ENCODE results near the gene PSG7. TPM values are rescaled to one million over a fixed set of nuclear protein-coding genes. Genes with fewer than 3 reads are reported as not detected.
"Not testable (repeated sequence)": the region's sequence is repeated elsewhere in the genome, so short reads cannot be mapped to it uniquely, and the experiment has no call there.

Gene PSG7
- not detected in 2 replicates for total RNA-seq

DNA sequence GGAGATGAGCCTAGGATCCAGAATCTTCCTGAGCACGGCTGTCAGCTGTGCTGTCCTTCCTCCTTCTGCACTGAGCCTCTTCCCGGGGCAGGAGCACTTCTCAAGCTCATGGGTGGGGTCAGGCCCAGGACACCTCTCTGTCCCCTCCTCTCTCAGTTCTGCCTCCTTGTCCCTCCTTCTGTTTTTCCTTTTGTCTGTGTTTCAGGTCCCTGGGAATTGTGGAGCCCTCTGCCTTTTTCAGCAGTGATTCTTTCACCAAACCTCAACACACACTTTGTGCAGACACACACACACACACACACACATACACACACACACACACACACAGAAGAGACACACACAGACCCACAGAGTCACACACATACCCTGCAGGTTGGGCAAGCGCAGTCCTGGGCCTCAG lies at the start of gene PSG7:
Gene PSG7 (minus strand): TSS at position 101 of the 400 bp plus-strand sequence. CDS start 131 bp downstream, outside the sequence.
- DNase-seq; H3K4me1 Mint-ChIP-seq; intact Hi-C loops (cut with micrococcal nuclease); H3K4me3 Mint-ChIP-seq; H3K36me3 Mint-ChIP-seq (ENCODE audit: low read depth); H3K9me3 Mint-ChIP-seq; H3K27ac Mint-ChIP-seq; H3K27me3 Mint-ChIP-seq: not testable (repeated sequence)

DNA sequence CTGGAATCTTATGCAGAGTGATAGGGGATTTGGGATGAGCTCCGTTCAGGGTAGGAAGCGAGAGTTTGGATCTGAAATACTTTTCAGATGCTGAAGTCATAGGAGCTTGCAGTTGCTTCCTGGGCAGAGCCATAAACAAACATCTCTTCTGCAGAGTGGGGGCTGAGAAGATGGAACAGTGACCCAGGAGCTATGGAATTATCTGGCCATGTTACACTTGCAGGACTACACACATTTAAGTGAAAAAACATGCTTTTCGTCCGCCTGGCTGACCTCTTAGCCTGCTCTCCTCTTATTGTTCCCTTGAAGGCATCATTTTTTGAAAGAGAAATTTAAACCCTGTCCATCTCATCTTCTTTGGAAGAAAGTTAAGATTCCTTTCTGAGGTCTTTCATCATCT lies 48.6 kb upstream of the PSG7 start:
- Mint-ChIP-seq H3K4me1 (no peaks in the 10 kb centered on the region), H3K4me3 (no peak overlapping the region), H3K9me3 (peaks cover 6% of the 10 kb centered on the region), H3K27me3 (no peaks in the 10 kb centered on the region), H3K36me3 (ENCODE audit: low read depth) (no peaks in the 10 kb centered on the region), H3K27ac (no peak overlapping the region)
- intact Hi-C loops (cut with micrococcal nuclease): no loop called here
- DNase-seq: no peak

DNA sequence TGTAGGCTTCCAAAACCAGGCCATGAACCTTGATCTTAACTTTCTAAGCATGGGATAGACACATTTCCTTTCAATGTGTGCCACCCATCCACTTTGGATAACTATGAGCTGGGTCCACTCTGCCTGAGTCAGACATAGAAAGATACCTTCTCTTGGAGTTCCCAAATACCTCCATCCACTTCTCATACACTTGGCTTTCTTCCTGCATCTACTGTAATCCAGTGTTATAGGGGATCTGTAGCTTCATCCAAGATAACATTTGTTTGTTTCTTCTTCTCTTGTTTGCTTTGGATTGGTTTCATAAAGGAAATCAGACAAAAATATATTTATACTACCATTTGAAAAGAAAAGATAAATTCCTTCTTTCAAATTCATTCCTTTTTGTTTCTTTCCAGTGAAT lies 45.1 kb upstream of the PSG7 start:
- H3K9me3 Mint-ChIP-seq; H3K4me3 Mint-ChIP-seq; H3K36me3 Mint-ChIP-seq (ENCODE audit: low read depth); DNase-seq; H3K27ac Mint-ChIP-seq; intact Hi-C loops (cut with micrococcal nuclease); H3K27me3 Mint-ChIP-seq; H3K4me1 Mint-ChIP-seq: not testable (repeated sequence)

DNA sequence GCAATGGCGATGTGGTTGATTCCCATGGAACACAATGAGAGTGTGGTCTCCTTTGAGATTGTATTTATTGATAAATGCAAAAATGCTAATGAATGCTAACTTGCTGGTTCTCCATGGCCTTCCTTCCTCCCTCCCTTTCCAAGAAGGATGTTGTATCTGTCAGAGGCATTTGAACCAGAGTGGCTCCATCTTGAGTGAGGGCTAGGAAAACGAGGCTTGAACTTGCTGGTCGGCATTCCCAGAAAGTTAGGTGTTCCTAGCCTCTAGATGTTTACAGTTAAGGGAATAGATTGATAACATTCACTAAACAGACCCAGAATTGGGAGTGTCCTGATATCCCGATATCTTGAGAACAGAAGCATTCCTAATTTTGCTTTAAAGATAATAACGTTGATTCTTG lies 34.4 kb upstream of the PSG7 start:
- H3K9me3 Mint-ChIP-seq; H3K4me1 Mint-ChIP-seq; intact Hi-C loops (cut with micrococcal nuclease); H3K36me3 Mint-ChIP-seq (ENCODE audit: low read depth); H3K4me3 Mint-ChIP-seq; H3K27me3 Mint-ChIP-seq; H3K27ac Mint-ChIP-seq; DNase-seq: not testable (repeated sequence)

DNA sequence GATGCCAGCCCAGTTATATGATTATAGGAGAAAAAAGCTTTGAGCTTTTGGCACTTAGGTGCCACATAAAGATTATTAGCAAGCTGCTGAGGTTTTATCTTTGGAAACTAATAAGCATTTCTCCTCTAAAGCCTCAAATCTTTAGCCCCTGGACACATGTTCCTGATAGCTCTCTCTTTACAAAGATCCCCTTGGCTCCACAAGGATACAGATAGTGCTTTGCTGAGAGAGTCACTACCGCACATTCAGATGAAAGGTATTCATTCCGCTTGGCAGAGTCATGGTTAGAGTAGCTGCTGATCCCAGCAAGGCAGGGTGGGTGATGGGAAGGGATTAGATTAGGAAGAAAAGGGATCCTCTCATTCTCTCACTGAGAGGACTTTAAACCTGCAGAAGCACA lies 28.2 kb upstream of the PSG7 start:
- intact Hi-C loops (cut with micrococcal nuclease): no loop called here
- no peaks in the 10 kb centered on the region for H3K9me3 Mint-ChIP-seq
- H3K36me3 Mint-ChIP-seq (ENCODE audit: low read depth): no peaks in the 10 kb centered on the region
- no peak overlapping the region for H3K27ac Mint-ChIP-seq
- no peak for DNase-seq
- no peaks in the 10 kb centered on the region for H3K27me3 Mint-ChIP-seq
- H3K4me1 Mint-ChIP-seq: no peaks in the 10 kb centered on the region
- no peak overlapping the region for H3K4me3 Mint-ChIP-seq

DNA sequence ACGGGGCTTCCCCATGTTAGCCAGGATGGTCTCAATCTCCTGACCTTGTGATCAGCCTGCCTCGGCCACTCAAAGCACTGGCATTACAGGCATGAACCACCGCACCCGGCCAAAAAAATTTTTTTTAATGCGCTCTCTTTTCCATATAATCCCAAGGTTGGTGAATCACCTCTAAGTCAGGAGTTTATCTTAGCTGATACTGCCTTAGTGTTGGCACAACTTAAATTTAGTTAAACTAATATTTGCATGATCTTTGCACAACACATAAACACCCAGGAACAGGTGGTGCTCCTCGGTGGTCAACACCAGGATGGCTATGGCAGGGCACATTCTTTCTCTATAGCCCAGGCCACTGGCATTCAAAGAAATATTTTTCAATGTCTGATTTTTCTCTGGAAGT lies 24.1 kb upstream of the PSG7 start:
- Mint-ChIP-seq H3K36me3 (ENCODE audit: low read depth) (no peaks in the 10 kb centered on the region), H3K4me3 (no peak overlapping the region), H3K27ac (no peak overlapping the region), H3K4me1 (no peaks in the 10 kb centered on the region), H3K9me3 (no peaks in the 10 kb centered on the region), H3K27me3 (no peaks in the 10 kb centered on the region)
- intact Hi-C loops (cut with micrococcal nuclease): no loop called here
- DNase-seq: no peak

DNA sequence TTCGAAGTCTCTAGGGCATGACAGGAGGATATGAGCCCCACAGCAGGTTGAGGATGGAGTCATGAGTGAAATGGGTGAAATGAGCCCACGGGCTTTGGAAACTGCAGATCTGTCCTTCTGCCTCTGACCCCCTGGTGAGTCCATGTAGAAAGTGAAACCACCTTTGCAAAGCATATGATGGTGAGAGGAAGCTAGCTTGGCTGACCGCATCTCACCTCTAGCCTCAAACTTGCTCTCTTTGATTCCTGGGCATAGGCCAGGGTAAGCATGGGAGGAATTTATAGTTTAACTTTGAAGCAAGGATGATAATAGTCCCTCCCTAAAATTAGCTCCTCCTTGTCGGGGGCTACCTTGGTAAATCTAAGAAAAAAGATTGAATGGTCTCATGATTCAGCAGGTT lies 15.1 kb upstream of the PSG7 start:
- H3K36me3 Mint-ChIP-seq (ENCODE audit: low read depth); H3K9me3 Mint-ChIP-seq; H3K4me3 Mint-ChIP-seq; intact Hi-C loops (cut with micrococcal nuclease); H3K27me3 Mint-ChIP-seq; H3K4me1 Mint-ChIP-seq; DNase-seq; H3K27ac Mint-ChIP-seq: not testable (repeated sequence)

DNA sequence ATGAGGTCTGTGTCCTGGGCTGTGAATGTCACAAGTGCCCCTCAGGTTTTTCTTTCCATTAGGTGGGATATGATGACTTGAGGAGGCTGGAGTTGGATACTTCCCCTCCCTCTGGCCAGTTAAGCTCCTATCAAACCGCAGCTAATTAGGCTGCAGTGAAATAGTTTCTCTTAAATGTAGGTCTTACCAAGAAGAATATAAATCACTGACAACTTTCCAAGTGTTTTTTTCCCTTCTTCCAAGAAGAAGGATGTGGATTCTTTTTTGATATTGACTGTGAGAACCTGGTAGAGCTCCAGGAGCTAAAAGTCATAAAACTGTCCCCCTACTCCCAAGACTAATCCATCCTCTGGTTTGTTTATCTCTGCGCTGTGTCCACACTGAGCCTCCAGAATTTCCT lies 14.5 kb upstream of the PSG7 start:
- H3K27me3 Mint-ChIP-seq; DNase-seq; H3K27ac Mint-ChIP-seq; intact Hi-C loops (cut with micrococcal nuclease); H3K4me1 Mint-ChIP-seq; H3K9me3 Mint-ChIP-seq; H3K36me3 Mint-ChIP-seq (ENCODE audit: low read depth); H3K4me3 Mint-ChIP-seq: not testable (repeated sequence)

DNA sequence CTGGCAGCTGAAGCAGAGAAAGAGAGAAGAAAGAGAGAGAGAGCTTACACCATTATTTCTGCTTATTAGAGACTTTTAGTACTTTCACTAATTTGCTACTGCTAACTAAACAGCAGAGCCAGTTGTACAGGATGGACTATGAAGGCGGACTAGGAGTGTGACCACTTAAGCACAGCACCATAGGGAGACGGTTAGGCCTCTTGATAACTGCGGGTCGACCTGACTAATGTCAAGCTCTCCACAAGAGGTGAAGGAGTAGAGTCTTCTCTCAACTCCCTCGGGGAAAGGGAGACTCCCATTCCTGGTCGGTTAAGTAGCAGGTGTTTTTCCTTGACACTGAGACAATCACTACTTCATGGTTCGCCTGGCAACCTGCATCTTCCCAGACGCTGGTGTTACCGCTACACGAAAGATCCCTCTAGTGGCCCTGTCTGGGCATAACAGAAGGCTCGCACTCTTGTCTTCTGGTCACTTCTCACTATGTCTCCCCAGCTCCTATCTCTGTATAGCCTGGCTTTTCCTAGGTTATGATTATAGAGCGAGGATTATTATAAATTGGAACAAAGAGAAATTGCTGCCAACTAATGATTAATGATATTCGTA lies 5.3 kb upstream of the PSG7 start:
- Mint-ChIP-seq H3K4me1 (no peaks in the 10 kb centered on the region), H3K9me3 (no peaks in the 10 kb centered on the region), H3K27ac (no peak overlapping the region), H3K36me3 (ENCODE audit: low read depth) (no peaks in the 10 kb centered on the region), H3K4me3 (no peak overlapping the region), H3K27me3 (peaks cover 1% of the 10 kb centered on the region)
- DNase-seq: no peak
- intact Hi-C loops (cut with micrococcal nuclease): loop anchor here (10.0 kb wide), 1 partner anchor 157 kb away; no protein-coding TSS in a partner anchor

DNA sequence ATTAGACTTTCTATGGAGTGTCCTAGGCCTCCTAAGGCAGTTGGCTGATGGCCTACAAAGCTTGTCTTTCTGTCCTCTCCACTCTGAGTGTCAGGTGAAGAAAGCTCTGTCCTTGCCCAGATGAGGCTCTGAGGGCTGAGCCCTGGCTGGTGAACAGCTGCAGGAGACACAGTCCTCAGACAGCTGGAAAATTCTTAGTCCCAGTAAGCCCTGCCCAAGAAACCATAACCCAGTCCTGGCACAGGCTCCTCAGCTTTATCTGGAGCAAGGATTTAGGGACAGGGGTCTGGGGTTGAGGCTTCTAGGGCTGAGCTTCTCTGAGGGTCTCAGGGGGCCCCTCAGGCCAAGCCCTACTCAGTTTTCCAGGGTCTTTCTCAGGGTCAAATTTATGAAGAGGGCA lies 2.3 kb downstream of the PSG7 start:
- H3K27ac Mint-ChIP-seq; H3K4me1 Mint-ChIP-seq; intact Hi-C loops (cut with micrococcal nuclease); H3K4me3 Mint-ChIP-seq; H3K36me3 Mint-ChIP-seq (ENCODE audit: low read depth); DNase-seq; H3K27me3 Mint-ChIP-seq; H3K9me3 Mint-ChIP-seq: not testable (repeated sequence)

DNA sequence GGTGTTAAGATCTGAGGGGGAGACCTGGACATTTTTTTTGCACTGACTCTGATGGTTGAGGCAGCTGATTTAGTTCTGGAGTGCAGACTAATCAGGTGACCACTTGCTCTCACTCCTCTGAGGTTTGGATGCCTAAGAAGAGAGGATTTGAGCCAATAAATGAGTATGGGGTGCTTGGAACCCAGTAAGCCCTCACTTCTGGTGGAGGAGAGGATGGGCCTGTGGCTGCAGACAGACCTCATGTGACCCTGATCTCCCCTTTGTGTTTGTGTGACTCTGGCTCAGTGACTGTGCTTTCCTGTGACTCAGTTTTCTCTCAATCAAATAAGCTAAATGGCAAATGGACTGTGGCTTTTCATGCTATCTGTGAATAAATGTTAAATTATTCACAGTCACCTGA lies 2.8 kb downstream of the PSG7 start:
- H3K36me3 Mint-ChIP-seq (ENCODE audit: low read depth); H3K27me3 Mint-ChIP-seq; H3K4me1 Mint-ChIP-seq; DNase-seq; H3K9me3 Mint-ChIP-seq; H3K27ac Mint-ChIP-seq; intact Hi-C loops (cut with micrococcal nuclease); H3K4me3 Mint-ChIP-seq: not testable (repeated sequence)

DNA sequence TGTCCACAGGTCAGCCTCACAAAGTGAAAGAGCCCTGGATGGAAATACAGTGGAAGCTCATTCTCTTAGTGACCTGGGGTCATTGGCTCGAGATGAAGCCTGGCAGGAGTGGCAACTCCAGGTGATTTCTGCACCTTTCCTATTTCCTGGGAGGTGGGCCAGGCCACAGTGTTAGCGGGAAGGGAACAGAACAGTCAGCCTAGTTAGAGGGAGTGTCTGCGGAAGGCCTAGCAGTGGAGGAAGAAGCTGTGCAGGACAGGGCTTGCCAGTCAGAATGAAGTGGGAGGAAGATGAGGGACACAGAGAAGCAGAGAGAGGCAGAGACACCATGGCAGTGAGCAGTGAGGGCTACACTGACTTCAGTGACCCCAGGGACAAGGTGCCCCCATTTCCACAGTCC lies 3.6 kb downstream of the PSG7 start:
- intact Hi-C loops (cut with micrococcal nuclease); H3K4me3 Mint-ChIP-seq; H3K9me3 Mint-ChIP-seq; H3K27ac Mint-ChIP-seq; H3K4me1 Mint-ChIP-seq; DNase-seq; H3K36me3 Mint-ChIP-seq (ENCODE audit: low read depth); H3K27me3 Mint-ChIP-seq: not testable (repeated sequence)

DNA sequence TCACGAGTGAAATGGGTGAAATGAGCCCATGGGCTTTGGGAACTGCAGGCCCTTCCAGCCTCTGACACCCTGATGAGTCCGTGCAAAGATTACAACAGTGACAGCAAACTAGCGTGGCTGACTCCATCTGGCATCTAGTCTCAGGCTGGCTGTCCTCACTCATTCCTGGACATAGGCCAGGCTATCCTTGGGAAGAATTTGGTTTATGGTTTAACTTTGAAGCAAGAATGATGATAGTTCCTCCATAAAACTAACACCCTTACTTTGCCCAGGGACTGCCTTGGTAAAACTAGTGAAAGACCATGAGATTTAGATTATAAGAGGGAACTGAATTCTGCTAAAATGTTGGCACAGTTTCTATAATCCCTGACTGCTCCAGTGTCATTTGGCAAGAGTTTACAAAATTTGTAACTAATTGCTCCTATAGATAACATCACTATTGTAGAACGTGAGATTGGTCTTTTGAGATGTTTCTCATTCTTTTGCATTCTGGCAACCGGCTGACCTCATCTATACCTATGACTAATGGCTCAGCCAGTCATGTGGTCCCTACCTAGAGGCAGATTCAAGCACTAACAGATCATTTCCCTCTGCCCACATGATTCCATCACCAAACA lies 4.4 kb downstream of the PSG7 start:
- intact Hi-C loops (cut with micrococcal nuclease); DNase-seq; H3K27me3 Mint-ChIP-seq; H3K36me3 Mint-ChIP-seq (ENCODE audit: low read depth); H3K4me3 Mint-ChIP-seq; H3K4me1 Mint-ChIP-seq; H3K9me3 Mint-ChIP-seq; H3K27ac Mint-ChIP-seq: not testable (repeated sequence)

DNA sequence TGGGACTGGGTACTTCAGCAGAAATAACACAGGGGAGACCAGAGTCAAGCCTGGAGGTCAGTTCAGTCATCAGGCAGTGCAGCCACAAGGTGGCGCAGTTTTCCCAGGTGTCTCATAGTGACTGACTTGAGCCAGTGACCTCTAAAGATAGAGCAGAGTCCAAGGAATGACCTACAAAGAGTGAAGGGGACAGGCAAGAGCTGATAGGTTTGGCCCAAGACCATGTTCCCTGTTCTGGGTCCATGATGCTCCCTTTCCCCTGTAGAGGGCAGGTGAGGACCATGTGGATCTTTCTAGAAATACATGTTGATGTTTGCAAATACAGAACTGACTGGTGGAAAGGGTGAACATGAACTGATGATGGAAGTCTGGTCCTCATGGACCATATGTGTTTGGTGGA lies 6.8 kb downstream of the PSG7 start:
- H3K27ac Mint-ChIP-seq; H3K4me1 Mint-ChIP-seq; H3K9me3 Mint-ChIP-seq; H3K36me3 Mint-ChIP-seq (ENCODE audit: low read depth); H3K27me3 Mint-ChIP-seq; intact Hi-C loops (cut with micrococcal nuclease); H3K4me3 Mint-ChIP-seq: not testable (repeated sequence)
- DNase-seq: peak; percentile 76

DNA sequence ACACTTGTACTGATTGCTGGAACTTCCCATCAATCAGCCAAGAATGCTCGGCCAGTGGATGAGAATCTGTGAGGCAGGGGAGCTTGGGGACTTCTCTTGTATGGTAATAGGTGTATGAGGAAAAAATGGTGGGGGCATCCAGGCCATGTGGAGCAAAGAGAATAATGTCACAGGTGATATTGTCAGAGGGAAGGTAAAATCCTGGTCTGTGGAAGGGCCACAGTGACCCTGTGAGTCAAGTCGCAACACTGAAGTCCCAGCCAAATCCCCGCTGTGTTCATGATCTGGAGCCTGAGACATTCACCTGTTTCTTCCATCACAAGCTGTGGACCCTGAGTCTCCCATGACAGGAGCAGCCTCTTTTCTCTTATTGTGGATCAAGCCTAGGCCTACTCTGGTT lies 8.1 kb downstream of the PSG7 start:
- no peaks in the 10 kb centered on the region for H3K36me3 Mint-ChIP-seq (ENCODE audit: low read depth)
- H3K27ac Mint-ChIP-seq: no peak overlapping the region
- intact Hi-C loops (cut with micrococcal nuclease): no loop called here
- no peaks in the 10 kb centered on the region for H3K9me3 Mint-ChIP-seq
- no peak overlapping the region for H3K4me3 Mint-ChIP-seq
- H3K4me1 Mint-ChIP-seq: no peaks in the 10 kb centered on the region
- no peak for DNase-seq
- peaks cover 2% of the 10 kb centered on the region for H3K27me3 Mint-ChIP-seq
